Activated T-cell treated with anti-CD3 and anti-CD28 coated beads for 48 hours (primary cell): ENCODE results near the gene TICRR.
"Not testable (repeated sequence)": the region's sequence is repeated elsewhere in the genome, so short reads cannot be mapped to it uniquely, and the experiment has no call there.

ENCODE experiments used
- DNase-seq: peaks from one replicate; pipeline ENCODE4 v3.0.0-alpha.2; 2020; ENCODE audit warnings: low read depth

Gene TICRR, protein sequence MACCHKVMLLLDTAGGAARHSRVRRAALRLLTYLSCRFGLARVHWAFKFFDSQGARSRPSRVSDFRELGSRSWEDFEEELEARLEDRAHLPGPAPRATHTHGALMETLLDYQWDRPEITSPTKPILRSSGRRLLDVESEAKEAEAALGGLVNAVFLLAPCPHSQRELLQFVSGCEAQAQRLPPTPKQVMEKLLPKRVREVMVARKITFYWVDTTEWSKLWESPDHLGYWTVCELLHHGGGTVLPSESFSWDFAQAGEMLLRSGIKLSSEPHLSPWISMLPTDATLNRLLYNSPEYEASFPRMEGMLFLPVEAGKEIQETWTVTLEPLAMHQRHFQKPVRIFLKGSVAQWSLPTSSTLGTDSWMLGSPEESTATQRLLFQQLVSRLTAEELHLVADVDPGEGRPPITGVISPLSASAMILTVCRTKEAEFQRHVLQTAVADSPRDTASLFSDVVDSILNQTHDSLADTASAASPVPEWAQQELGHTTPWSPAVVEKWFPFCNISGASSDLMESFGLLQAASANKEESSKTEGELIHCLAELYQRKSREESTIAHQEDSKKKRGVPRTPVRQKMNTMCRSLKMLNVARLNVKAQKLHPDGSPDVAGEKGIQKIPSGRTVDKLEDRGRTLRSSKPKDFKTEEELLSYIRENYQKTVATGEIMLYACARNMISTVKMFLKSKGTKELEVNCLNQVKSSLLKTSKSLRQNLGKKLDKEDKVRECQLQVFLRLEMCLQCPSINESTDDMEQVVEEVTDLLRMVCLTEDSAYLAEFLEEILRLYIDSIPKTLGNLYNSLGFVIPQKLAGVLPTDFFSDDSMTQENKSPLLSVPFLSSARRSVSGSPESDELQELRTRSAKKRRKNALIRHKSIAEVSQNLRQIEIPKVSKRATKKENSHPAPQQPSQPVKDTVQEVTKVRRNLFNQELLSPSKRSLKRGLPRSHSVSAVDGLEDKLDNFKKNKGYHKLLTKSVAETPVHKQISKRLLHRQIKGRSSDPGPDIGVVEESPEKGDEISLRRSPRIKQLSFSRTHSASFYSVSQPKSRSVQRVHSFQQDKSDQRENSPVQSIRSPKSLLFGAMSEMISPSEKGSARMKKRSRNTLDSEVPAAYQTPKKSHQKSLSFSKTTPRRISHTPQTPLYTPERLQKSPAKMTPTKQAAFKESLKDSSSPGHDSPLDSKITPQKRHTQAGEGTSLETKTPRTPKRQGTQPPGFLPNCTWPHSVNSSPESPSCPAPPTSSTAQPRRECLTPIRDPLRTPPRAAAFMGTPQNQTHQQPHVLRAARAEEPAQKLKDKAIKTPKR (N-terminal part only)

DNA sequence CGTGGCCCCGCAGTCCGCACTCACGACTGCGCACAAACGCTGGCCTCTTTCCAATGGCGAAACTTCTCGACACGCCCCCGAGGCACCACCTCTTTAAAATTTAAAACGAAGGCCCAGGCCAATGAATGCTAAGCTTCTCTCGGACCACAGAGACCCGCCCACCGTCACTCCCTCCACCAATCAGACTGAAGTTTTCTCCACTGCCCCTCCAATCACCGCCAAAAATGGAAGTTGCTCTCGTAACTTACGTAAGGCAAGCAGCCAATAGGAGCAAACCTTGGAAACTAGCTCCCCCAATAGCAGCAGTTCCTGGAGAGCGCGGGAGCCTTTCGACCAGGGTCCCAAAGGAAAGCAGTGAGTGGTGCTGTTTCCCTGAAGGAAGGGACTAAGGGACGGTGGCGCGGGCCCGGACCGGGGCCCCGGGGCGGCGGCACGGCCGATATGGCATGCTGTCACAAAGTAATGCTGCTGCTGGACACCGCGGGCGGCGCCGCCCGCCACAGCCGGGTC, at the start of gene TICRR:
TSS of gene TICRR (plus strand) at position 324 of the 510 bp plus-strand sequence. CDS start at position 442, 118 bp downstream.
- peak; percentile 89 for DNase-seq

DNA sequence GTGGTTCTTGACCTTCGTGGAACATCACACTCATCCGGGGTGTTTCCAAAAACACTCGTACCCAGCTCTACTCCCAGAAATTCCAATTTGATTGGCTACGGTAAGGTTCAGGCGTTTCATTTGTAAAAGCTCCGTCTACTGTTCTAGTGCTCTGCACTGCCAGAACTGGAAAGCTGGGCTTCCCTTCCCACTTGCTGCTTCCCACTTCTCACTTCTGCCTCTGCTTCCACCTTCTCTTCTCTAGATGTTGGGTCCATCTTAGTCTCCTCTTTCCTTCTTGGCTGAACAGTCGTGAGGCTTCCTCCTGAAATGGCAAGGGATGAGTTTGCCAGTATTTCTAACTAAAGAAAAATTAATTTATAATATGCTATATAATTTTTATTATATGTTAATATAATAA, 49.1 kb upstream of the TICRR start:
- no peak for DNase-seq

DNA sequence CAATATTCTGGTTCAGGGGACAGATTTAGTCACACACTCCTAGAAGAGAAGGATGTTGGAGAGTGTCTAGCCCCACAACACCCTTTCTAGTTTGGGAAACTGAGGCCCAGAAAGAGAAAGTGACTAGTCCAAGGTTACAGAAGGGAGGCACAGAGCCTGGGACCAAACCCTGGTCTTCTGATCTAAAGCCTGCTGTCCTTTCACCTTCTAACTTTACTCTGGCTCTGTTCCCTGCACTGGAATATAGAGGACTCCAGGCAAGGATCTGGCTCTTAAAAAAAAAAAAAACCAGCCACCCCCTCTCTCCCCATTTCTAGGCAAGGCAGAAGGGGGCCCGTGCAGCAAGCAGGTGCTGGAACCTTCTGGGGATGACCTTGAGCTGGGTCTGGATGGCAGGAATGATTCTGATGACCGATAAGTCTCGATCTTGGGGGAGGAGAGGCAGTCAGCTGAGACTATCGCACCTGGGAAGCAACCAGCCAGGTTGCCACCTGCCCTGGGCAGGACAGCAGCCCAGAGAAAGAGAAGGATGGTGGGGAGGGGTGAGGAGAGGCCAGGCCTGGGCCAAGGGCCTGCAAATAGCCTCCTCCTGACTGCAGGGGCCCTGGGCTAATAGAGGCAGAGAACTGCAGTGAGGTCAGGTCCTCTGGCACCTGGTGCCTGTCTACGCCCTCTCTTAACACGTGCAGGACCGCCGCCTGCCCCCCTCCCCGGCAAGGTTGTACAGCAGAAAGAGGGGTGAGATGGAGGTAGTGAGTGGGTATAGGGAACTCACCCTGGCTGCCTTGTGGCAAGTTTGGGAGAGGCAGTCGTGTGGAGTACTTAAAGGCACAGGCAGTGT, 48.4 kb upstream of the TICRR start:
- DNase-seq, result no peak

DNA sequence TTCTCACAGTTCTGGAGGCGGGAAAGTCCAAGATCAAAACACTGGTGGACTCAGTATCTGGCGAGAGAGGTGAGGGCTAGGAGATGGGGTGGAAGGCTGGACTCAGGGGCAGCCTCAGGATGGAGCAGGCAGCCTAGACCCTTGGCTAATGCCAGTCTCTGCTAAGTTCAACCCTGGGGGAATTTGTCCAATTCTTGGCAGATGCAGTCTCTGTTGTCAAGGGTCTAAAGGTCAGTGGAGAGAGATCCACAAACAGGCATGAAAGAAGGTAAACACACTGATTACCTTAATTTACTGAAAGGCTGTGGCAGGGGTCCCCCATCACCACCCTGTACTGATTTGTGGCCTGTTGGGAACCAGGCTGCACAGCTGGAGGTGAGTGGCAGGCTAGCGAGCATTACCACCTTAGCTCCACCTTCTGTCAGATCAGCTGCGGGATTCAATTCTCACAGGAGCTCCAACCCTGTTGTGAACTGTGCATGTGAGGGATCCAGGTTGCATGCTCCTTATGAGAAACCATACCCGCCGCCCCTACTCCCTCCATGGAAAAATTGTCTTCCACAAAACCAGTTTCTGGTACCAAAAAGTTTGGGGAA, 46.4 kb upstream of the TICRR start:
- no peak for DNase-seq

DNA sequence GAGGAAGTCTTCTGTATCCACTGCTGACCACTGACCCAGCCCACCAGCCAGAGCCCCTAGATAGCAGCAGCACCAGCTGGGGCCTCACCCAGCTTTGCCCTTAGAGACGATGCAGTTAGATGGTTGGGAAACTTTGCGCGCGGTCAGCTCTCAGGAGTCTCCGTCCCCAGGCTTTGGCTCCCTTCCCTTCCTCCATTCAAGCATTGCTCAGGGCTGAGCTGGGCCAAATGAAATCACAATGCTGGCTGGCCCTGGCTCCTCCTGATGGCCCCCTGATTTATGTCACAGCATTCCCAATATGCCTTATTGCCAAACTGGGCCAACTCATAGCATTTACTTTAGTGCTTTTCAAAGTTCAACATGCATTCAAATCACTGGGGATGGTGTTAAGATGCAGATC, 44.3 kb upstream of the TICRR start:
- DNase-seq, result no peak

DNA sequence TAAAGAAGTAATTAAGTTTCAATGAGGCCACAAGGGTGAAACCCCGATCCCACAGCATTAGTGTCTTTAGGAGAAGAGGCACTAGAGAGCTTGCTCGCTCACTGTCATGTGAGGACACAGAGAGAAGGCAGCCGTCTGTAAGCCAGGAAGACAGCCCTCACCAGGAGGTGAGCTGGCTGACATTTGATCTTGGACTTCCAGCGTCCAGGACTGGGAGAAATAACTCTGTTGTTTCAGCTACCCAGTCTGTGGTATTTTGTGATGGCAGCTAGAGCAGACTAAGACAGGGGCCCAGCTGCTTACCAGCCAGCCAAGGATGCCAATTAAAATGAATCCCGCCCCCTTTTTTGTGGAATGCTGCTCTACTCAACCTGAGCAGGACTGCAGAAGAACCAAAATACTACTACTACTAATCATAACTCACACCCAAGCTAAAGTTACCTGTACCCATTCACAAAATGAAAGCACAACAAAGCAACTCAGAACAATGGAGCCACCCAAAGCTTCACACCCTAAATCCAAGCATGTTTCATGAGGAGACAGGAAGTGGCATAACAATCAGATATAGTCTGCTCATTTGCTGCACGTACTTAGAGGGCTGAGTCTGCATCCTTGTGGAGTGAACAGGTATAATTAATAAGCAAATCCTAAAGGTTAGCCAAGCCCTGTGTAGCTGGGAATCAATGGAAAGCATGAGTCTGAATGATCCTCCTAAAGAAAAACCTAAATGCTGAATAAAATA, 43.3 kb upstream of the TICRR start:
- DNase-seq, result no peak

DNA sequence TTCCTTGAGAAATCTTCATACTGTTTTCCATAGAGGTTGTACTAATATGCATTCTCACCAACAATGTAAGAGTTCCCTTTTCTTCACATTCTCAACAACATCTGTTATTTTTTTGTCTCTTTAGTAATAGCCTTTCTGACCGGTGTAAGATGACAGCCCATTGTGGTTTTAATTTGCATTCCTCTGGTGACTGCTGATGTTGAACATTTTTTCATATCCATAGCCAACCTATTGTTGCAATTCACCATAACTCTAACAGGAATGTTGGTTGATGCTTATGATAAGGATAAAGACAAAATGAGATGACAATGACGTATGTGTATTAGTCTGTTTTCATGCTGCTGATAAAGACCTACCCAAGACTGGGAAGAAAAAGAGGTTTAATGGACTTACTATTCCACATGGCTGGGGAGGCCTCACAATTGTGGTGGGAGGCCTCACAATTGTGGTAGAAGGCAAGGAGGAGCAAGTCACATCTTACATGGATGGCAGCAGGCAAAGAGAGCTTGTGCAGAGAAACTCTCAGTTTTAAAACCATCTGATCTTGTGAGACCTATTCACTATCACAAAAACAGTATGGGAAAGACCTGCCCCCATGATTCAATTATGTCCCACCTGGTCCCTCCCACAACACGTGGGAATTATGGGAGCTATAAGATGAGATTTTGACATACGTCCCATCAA, 41.3 kb upstream of the TICRR start:
- DNase-seq, result no peak

DNA sequence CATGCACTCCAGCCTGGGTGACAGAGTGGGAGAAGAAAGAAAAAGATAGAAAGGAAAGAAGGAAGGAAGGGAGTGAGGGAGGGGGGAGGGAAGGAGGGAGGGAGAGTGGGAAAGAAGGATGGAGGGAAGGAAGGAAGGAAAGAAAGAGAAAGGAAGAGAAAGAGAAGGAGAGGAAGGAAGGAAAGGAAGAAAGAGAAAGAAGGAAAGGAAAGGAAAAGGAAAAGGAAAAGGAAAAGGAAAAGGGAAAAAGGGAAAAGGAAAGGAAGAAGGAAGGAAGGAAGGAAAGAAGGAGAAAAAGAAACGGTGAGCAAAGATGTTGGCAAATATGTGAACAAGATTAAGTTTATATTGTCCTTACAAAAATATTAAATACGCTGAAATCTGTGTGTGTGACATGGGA, 36.2 kb upstream of the TICRR start:
- DNase-seq, result no peak

DNA sequence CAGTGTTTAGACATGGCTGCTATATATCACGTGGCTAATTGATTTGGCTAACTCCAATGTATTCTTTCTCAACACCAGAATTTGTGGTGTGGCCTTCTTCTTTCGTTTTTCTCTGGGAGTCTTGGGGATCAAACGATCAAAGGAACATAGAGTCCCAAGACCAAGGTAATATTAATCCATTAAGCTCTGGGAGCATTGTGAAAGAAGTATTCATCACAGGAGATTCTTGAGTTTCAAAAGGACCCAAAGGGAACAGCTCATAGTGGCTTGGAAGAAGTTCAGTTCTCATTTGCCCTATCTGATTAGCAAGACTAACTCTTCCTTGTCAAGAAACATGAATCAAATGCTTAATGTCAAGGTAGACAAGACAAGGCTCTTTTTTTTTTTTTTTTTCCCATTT, 32.9 kb upstream of the TICRR start:
- DNase-seq, result no peak

DNA sequence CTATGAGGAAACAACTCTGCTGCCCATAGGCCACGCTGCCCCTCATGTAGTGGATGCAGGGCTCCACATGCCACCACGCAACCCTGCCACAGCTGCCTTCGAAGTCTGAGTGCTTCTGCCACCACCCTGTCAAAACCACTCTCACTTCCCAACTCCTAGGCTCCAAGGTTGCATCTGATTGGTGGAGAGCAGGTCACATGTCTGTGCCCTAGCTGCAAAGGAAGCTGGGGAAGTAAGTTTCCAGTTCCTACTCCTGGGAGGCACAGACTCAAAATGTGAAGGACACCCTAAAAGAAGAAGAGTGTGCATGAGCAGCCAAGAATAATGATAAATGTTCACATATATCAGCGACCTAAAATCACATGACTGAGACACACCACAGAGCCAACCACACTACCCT, 31.9 kb upstream of the TICRR start:
- DNase-seq, result no peak

DNA sequence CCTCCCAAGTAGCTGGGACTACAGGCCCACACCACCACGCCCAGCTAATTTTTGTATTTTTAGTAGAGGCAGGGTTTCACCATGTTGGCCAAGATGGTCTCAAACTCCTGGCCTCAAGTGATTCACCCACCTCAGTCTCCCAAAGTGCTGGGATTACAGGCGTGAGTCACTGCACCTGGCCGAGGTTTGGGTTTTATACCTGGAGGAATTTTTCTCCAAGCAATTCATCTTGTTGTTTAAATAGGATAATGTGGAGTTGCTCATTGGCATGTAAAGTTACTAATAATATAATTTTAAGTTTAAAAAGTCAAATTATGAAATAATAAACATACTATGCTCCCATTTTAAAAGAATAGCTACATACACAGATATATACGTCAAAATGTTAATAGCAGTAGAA, 26.1 kb upstream of the TICRR start:
- DNase-seq, result not testable (repeated sequence)

DNA sequence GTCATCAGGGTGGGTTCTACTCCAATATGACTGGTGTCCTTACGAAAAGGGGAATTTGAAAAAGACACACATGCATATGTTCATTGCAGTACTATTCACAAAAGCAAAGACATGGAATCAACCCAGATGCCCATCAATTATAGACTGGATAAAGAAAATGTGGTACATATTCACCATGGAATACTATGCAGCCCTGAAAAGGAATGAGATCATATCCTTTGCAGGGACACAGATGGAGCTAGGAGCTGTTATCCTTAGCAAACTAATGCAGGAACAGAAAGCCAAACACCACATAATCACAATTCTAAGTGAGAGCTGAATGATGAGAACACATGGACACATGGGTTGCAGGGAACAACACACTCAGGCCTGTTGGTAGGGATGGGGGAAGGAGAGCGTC, 24.8 kb upstream of the TICRR start:
- no peak for DNase-seq

DNA sequence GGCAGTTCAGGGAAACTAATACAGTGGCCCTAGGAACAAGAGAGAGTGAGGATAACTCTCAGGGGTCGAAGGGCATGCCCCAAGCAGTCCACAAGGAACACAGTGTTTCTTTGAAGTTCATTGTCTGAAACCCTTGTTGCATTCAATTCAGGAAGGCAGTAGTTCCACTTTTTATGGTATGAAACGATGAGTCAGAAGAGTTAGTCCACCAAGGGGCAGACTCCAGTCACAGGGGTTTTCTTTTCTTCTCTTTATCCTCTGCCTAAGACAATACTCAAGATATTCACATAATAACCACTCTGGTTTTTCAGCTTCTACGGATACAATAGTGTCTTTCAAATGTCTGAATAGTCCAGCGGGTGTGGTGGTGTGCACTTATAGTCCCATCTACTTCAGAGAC, 23.7 kb upstream of the TICRR start:
- DNase-seq, result no peak

DNA sequence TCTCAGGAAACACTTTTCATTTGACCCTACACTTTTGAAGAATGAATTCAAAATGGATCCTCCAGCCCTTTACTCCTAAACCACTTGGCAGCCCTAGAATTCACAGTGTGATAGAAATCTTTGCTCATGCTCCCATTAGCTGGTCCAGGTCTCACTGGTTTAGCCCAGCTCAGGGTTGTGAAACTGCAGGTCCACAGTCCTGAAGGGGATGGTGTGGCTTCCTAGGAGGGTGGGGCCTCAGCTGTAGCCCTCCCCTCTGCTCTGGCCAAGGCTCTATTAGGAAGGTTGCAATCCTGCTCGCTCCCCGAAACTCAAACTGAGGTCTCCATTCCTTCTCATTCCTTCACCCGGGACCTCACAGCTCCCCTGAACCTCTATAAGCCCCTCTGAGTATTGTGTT, 21.6 kb upstream of the TICRR start:
- no peak for DNase-seq

DNA sequence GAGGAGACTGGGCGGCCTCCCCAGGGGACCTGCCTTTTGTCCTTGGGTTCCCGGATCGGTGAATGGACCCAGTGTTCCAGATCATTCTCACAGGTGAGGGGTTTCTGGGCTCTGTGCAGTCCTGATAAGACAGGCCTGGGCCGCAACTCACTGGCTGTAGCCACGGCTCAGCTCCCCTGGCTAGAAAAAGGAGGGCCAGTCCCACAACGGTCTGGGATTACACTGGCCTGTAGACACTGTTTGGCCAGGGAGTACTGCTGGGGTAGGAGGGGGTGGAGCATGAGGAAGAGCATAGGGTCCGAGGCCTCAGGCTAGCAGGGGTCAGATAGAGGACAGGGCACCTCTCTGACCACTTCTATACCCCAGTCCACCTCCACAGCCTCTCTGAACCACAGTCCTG, 21.0 kb upstream of the TICRR start:
- DNase-seq, result no peak

DNA sequence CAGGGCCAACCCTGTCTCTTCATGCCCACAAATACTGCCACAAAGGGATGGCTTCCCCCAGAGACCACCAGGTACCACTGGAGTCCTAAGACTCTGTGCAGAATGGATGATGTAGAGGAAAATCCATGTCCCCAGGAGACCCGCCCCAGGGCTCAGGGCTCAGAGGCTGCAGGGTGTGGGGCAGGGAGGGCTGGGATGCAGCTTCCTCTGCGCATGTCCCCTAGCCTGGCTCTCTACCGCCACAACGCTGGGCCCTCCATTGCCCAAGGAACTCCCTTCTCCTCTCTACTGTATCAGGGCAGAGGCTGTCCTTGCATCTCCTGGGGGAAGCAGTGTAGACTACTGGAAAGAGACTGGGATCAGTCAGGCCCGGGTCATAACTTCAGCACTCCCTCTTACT, 19.5 kb upstream of the TICRR start:
- DNase-seq, result no peak

DNA sequence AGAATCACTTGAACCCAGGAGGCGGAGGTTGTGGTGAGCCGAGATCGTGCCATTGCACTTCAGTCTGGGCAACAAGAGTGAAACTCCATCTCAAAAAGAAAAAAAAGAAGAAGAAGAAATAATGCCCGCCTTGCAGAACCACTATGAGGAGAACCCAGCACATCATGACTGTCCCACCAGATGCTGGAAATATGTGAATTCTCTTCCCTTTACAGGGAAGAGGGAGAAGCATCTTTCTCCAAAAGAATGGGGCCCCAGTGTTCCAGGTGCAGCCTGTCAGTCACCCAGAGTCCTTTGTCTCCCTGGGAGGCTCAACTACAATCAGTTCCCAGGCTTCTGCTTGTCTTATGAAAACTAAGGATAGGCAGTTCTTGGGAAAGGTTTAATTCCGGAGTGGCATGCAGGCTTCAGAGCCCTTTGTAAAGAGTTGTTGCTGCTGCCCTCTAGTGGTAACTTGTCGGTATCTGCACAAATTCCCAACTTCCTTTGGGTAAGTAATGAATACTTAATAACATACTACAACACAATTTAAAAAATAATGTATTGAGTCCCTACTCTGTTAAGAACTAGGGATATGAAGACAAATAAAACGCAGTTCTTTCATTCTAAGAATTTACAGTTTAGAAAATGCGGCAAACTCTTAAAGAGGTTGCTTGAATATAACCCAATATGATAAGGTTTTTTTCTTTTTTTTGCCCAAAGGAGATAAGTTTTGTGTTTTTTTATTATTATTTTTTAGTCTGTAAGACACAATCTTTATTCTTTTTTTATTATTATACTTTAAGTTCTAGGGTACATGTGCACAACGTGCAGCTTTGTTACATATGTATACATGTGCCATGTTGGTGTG, 18.6 kb upstream of the TICRR start:
- peak; percentile 12 for DNase-seq

DNA sequence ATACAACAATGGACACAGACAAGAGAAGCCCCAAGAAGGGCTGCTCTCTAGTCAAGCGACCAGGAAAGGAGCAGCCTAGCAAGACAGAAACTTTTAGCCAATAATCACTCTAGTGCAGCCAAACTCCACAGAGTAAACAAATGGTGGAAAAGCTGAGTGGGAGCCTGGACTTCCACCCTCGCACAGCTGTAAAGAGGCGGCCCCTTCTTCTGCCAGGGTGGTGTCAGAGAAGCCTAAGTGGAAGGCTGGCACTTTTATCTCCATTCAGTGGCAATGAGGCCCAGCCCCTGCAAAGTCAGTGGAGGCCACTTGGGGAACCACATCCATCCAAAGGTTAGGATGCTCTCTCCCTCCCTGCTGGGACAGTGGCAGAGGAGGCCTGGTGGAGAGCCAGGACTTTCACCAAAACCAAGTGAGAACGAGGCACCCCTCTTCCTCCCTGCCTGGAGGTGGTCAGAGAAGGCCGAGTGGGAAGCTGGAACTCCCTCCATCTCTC, 15.5 kb upstream of the TICRR start:
- no peak for DNase-seq
